Measurements from ENCODE around the gene LPO.

- TF ChIP-seq REST (IDR thresholded peaks at IDR 0.05; ENCODE audit: low read depth) = no peak
- no peak for TF ChIP-seq NFIC (IDR thresholded peaks at IDR 0.05)
- no peak for TF ChIP-seq EP300 (IDR thresholded peaks at IDR 0.05; ENCODE audit: borderline replicate concordance)
Measured at GRCh38 chr17:58268774-58269556, 30.6 kb downstream of the LPO start.
